ENCODE results near the gene CACFD1.
A peak's percentile ranks its signal among the peaks of the same experiment; 100 is the strongest.

CACFD1 gene

DNA sequence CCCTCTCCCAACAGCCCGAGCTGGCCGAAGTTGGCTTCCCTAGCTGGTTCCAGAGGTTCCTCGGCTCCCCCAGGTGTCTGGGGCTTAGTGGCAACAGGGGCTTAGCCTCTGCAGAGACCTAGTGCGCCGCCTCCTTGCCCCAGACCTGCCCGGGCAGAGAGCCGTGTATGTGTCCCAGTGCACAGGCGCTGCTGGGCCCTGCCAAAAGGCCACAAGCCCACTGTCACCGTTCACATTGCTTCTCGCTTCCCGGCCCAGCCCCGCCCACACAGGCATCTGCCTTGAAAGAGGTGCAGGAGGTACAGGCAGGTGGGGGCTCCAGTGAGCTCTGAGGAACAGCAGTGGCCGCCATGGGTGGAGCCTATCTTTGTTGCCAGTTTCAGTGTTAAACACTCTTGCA is 2.5 kb upstream of the CACFD1 start:
- H3K4me3 Mint-ChIP-seq, result no peak overlapping the region
- H3K27me3 Mint-ChIP-seq (ENCODE audit: low read depth), result peaks cover 10% of the 10 kb centered on the region
- TF ChIP-seq, protein P1, sequence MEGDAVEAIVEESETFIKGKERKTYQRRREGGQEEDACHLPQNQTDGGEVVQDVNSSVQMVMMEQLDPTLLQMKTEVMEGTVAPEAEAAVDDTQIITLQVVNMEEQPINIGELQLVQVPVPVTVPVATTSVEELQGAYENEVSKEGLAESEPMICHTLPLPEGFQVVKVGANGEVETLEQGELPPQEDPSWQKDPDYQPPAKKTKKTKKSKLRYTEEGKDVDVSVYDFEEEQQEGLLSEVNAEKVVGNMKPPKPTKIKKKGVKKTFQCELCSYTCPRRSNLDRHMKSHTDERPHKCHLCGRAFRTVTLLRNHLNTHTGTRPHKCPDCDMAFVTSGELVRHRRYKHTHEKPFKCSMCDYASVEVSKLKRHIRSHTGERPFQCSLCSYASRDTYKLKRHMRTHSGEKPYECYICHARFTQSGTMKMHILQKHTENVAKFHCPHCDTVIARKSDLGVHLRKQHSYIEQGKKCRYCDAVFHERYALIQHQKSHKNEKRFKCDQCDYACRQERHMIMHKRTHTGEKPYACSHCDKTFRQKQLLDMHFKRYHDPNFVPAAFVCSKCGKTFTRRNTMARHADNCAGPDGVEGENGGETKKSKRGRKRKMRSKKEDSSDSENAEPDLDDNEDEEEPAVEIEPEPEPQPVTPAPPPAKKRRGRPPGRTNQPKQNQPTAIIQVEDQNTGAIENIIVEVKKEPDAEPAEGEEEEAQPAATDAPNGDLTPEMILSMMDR (IDR thresholded peaks at IDR 0.05; ENCODE audit: unreplicated experiment in 3 of 3), result no peak
- peaks cover 10% of the 10 kb centered on the region for H3K4me1 Mint-ChIP-seq
- no peak overlapping the region for H3K27ac Mint-ChIP-seq
- no peaks in the 10 kb centered on the region for H3K36me3 Mint-ChIP-seq (ENCODE audit: low read depth)
- H3K9me3 Mint-ChIP-seq, result no peaks in the 10 kb centered on the region

DNA sequence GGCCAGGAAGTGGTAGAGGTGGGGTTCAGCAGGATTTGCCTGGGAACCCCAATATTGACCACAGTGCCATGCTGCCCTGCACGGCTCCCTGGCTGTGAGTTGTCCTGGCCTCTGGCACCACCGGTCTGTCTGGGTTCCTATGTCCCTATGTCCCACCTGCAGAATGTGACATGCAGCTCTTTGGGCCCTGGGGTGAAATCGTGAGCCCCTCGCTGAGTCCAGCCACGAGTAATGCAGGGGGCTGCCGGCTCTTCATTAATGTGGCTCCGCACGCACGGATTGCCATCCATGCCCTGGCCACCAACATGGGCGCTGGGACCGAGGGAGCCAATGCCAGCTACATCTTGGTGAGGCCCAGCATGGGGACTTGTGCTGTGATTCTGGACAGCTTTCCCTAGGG is 2.0 kb upstream of the CACFD1 start:
- Mint-ChIP-seq H3K27ac (no peak overlapping the region), H3K4me3 (no peak overlapping the region), H3K4me1 (peaks cover 10% of the 10 kb centered on the region), H3K9me3 (no peaks in the 10 kb centered on the region), H3K36me3 (ENCODE audit: low read depth) (no peaks in the 10 kb centered on the region), H3K27me3 (ENCODE audit: low read depth) (peaks cover 10% of the 10 kb centered on the region)
- TF ChIP-seq, protein P1 (IDR thresholded peaks at IDR 0.05; ENCODE audit: unreplicated experiment in 3 of 3), result no peak

- peaks cover 9% of the 10 kb centered on the region for H3K27me3 Mint-ChIP-seq (ENCODE audit: low read depth)
These were observed 1.0 kb upstream of the CACFD1 start for GRCh38 chr9:133458643-133459312.

GRCh38 chr9:133460405-133461175 is 812 bp downstream of the CACFD1 start:
- Mint-ChIP-seq H3K9me3 (no peaks in the 10 kb centered on the region), H3K4me1 (peaks cover 10% of the 10 kb centered on the region), H3K27me3 (ENCODE audit: low read depth) (no peaks in the 10 kb centered on the region), H3K36me3 (ENCODE audit: low read depth) (peaks cover 3% of the 10 kb centered on the region), H3K27ac (peak overlapping the region; percentile 64 to 88 (median 68)), H3K4me3 (peak overlapping the region; percentile 86 to 89 (median 89))
- TF ChIP-seq, protein P1 (IDR thresholded peaks at IDR 0.05; ENCODE audit: unreplicated experiment in 3 of 3), result no peak

More at GRCh38 chr9:133458643-133459312, 1.0 kb upstream of the CACFD1 start:
- no peaks in the 10 kb centered on the region for H3K9me3 Mint-ChIP-seq
- peak overlapping the region; percentile 89 to 96 (median 94) for H3K4me3 Mint-ChIP-seq
- no peaks in the 10 kb centered on the region for H3K36me3 Mint-ChIP-seq (ENCODE audit: low read depth)
- H3K4me1 Mint-ChIP-seq, result peaks cover 10% of the 10 kb centered on the region
- TF ChIP-seq, protein P1 (IDR thresholded peaks at IDR 0.05; ENCODE audit: unreplicated experiment in 3 of 3), result no peak
- H3K27ac Mint-ChIP-seq, result no peak overlapping the region

DNA sequence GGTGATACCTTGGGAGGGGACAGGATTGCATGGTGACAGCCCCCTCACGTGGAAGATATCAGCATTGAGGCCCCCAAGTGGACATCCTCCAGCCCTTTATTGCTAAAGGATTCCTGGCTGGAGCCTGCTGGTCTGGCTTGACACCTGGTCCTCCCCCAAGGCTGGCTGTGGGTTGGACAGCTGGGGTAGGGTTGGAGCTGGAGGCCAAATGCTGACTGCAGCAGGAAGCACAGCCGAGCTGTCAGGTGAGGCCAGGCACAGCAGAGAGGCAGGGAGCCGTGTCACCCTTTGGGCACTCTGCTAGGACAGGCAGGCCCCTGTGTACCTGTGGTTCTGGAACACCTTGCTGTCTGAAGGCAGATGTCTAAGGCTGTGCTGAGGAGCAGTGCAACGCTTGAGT is 2.2 kb downstream of the CACFD1 start:
- H3K4me3 Mint-ChIP-seq, result peak overlapping the region; percentile 86 to 89 (median 89)
- H3K36me3 Mint-ChIP-seq (ENCODE audit: low read depth), result peaks cover 8% of the 10 kb centered on the region
- no peaks in the 10 kb centered on the region for H3K27me3 Mint-ChIP-seq (ENCODE audit: low read depth)
- H3K9me3 Mint-ChIP-seq, result no peaks in the 10 kb centered on the region
- H3K4me1 Mint-ChIP-seq, result peaks cover 10% of the 10 kb centered on the region
- peak overlapping the region in 2 of 3 experiments; percentile 64 to 68 for H3K27ac Mint-ChIP-seq
- TF ChIP-seq, protein P1 (IDR thresholded peaks at IDR 0.05; ENCODE audit: unreplicated experiment in 3 of 3), result no peak
